ENCODE data around the gene JPH3.

The JPH3 gene

DNA sequence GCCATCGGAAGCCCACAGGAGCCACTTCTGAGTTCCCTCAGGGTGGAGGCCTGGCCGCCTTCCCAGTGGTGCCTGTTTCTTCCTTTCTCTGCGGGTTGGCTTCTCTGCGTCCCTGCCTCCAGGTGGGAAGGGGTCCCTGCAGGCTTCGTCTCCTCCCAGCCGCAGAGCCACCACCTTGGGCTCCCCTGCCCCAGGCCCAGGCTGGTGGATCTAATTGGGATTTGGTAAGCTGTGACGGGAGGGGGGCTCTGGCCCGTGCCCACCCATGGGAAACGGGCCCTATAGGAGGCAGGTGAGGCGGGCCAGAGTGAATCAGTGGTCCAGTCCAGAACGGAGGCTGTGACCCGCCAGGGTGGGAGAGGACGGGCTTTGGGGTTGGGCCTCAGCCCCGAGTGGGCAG lies 32.1 kb downstream of the JPH3 start:
- Histone ChIP-seq H3K9ac (ENCODE audit: low read length) (no peak overlapping the region), H3K4me1 (ENCODE audit: insufficient read depth, low read length) (peaks cover 4% of the 10 kb centered on the region), H3K9me3 (ENCODE audit: low read length) (no peaks in the 10 kb centered on the region), H3K27ac (ENCODE audit: low read depth, low read length) (no peak overlapping the region), H3K36me3 (ENCODE audit: insufficient read depth, low read length) (no peaks in the 10 kb centered on the region), H3K4me3 (ENCODE audit: low read depth in 1 of 2, low read length in 2 of 2) (no peak overlapping the region), H3K27me3 (ENCODE audit: control insufficient read depth in 1 of 2, insufficient read depth in 2 of 2, low read length in 2 of 2) (peaks cover 0 to 11% of the 10 kb centered on the region in 2 donors)

DNA sequence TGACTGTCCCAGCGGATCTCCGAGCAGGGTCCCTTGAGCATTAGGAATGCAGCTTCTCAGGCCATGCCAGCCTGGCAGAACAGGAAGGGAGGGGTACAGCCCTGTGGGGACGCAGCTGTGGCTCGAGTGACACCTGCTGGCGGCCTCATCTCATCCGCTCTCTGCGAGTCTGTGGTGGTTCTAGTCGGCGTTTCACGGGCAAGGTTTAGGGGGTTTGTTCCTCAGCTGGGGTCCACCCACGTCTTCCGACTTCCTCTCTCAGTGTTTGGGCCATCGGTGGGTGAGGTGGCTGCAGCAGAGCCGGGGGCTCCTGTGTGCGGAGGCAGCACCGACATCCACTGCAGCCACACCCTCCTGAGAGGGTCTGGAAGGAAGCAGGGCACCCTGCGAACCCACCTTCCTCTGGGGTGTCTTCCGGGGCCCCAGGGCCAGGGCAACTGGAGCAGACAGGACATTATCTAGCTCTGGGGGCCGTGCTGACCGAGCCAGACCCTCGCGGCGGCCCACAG lies 33.3 kb downstream of the JPH3 start:
- Histone ChIP-seq H3K27ac (ENCODE audit: low read depth, low read length) (no peak overlapping the region), H3K4me3 (ENCODE audit: low read depth in 1 of 2, low read length in 2 of 2) (no peak overlapping the region), H3K4me1 (ENCODE audit: insufficient read depth, low read length) (peaks cover 4% of the 10 kb centered on the region), H3K9ac (ENCODE audit: low read length) (no peak overlapping the region), H3K9me3 (ENCODE audit: low read length) (no peaks in the 10 kb centered on the region), H3K27me3 (ENCODE audit: control insufficient read depth in 1 of 2, insufficient read depth in 2 of 2, low read length in 2 of 2) (peaks cover 0 to 11% of the 10 kb centered on the region in 2 donors), H3K36me3 (ENCODE audit: insufficient read depth, low read length) (no peaks in the 10 kb centered on the region)

DNA sequence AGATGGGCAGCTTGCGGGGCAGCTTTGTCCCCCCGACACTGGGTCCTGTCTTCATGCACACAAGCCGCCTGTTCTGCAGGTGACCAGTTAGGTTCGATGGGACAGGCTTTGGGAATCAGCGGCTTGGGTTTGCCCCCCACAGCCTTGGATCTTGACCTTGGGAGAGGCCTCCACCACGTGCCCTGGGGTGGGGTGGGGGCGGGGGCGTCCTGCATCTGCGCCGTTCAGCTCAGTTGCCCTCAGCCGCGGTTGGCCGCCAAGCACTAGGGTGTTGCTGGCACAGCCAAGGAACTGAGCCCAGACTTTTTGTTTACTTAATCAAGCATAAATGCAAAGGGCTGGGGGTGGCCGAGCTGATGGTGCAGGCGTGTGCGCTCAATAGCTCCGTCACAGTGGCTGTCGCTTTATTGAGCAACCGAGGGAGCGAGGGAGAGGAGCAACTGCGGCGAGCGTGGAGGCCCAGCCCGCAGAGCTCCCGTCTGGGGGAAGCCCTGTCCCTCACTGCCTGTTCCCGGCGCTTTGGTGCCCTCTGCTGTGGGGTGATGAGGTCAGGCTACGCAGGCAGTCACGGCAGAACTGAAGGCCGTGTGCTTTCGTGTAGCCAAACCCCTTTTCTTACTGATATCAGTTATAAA lies 33.9 kb downstream of the JPH3 start:
- peaks cover 0 to 11% of the 10 kb centered on the region in 2 donors for H3K27me3 ChIP-seq (ENCODE audit: control insufficient read depth in 1 of 2, insufficient read depth in 2 of 2, low read length in 2 of 2)
- H3K9me3 ChIP-seq (ENCODE audit: low read length) = no peaks in the 10 kb centered on the region
- H3K9ac ChIP-seq (ENCODE audit: low read length) = no peak overlapping the region
- no peaks in the 10 kb centered on the region for H3K36me3 ChIP-seq (ENCODE audit: insufficient read depth, low read length)
- peaks cover 4% of the 10 kb centered on the region for H3K4me1 ChIP-seq (ENCODE audit: insufficient read depth, low read length)
- no peak overlapping the region for H3K27ac ChIP-seq (ENCODE audit: low read depth, low read length)
- H3K4me3 ChIP-seq (ENCODE audit: low read depth in 1 of 2, low read length in 2 of 2) = no peak overlapping the region

DNA sequence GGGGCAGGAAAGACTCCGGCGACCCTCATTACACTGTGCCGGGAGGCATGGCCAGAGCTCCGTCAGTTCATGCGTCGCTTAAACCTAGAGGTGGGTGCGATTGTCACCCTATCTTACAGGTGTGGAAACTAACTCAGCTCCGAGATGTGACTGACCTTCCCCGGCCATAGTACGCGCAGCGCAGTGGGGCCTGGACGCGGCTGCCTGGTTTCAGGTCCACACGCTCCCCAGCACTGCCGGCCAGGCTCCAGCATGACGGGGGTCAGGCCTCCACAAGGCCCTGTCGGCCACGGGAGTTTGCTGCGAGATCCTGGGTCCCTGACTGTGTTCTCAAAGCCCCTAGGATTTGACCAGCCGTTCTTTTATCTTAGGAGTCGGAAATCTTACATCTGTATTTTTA lies 34.4 kb downstream of the JPH3 start:
- H3K27ac ChIP-seq (ENCODE audit: low read depth, low read length) = no peak overlapping the region
- H3K4me1 ChIP-seq (ENCODE audit: insufficient read depth, low read length) = peaks cover 4% of the 10 kb centered on the region
- H3K9ac ChIP-seq (ENCODE audit: low read length) = no peak overlapping the region
- H3K9me3 ChIP-seq (ENCODE audit: low read length) = no peaks in the 10 kb centered on the region
- peaks cover 0 to 11% of the 10 kb centered on the region in 2 donors for H3K27me3 ChIP-seq (ENCODE audit: control insufficient read depth in 1 of 2, insufficient read depth in 2 of 2, low read length in 2 of 2)
- no peaks in the 10 kb centered on the region for H3K36me3 ChIP-seq (ENCODE audit: insufficient read depth, low read length)
- no peak overlapping the region for H3K4me3 ChIP-seq (ENCODE audit: low read depth in 1 of 2, low read length in 2 of 2)

DNA sequence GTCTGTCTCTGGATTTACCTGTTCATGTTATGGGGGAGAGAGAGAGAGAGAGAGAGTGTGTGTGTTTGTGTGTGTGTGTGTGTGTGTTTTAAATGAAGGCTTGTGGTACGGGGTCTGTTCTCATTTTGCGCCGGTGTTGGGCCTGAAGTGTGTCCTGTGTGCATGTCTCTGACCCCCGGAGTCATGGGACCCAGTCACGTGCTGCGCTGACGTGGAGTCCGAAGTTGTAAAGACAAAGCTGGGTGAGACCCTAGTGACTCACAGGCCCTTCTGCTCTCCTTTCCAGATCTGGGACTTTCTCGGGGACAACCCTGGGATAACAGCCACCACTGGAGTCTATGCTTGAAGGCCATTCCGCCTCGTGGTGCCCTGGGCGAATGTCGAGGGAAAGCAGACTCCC lies 35.0 kb downstream of the JPH3 start:
- Histone ChIP-seq H3K4me1 (ENCODE audit: insufficient read depth, low read length) (peaks cover 4% of the 10 kb centered on the region), H3K27me3 (ENCODE audit: control insufficient read depth in 1 of 2, insufficient read depth in 2 of 2, low read length in 2 of 2) (peaks cover 0 to 15% of the 10 kb centered on the region in 2 donors), H3K4me3 (ENCODE audit: low read depth in 1 of 2, low read length in 2 of 2) (no peak overlapping the region), H3K9me3 (ENCODE audit: low read length) (no peaks in the 10 kb centered on the region), H3K36me3 (ENCODE audit: insufficient read depth, low read length) (no peaks in the 10 kb centered on the region), H3K9ac (ENCODE audit: low read length) (no peak overlapping the region), H3K27ac (ENCODE audit: low read depth, low read length) (no peak overlapping the region)

DNA sequence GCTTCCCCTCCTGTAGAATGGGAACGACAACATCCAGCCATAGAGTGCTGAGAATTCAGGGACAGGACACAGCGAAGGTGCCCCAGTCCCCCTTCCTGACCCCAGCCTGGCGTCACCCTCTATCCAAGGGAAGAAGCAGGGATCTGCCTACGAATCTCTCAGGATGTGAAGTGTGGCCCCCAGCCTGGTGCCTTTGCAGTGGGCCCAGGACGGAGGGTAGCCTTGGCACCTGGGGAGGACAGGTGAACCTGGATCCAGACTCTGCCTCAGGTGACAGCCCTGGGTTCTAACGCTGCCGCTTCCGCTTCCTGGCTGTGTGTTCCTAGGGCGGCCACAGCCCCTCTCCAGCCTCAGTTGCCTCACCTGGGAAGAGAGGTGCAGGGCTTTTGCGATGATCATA lies 36.4 kb downstream of the JPH3 start:
- H3K9me3 ChIP-seq (ENCODE audit: low read length) = no peaks in the 10 kb centered on the region
- H3K27me3 ChIP-seq (ENCODE audit: control insufficient read depth in 1 of 2, insufficient read depth in 2 of 2, low read length in 2 of 2) = peaks cover 0 to 16% of the 10 kb centered on the region in 2 donors
- H3K9ac ChIP-seq (ENCODE audit: low read length) = no peak overlapping the region
- no peaks in the 10 kb centered on the region for H3K36me3 ChIP-seq (ENCODE audit: insufficient read depth, low read length)
- H3K27ac ChIP-seq (ENCODE audit: low read depth, low read length) = no peak overlapping the region
- peaks cover 4% of the 10 kb centered on the region for H3K4me1 ChIP-seq (ENCODE audit: insufficient read depth, low read length)
- H3K4me3 ChIP-seq (ENCODE audit: low read depth in 1 of 2, low read length in 2 of 2) = no peak overlapping the region

DNA sequence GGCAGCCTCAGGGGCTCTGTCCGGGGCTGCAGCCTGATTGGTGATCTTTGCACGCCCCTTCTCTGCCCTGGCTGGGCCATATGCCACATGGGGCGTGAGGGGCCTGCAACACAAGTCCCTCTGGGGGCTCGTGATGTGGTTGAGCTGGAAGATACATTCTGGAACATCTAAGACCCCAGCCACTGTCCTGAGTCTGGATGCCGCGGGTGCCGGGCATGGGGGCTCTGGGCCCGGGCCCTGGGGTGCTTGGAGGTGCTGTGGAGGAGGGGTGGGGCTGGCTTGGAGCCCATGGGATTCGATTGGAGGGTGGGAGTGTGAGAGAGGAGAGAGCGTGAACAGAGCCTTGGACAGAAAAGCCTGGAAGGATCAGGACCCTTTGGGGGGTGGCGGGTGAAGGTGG lies 39.4 kb downstream of the JPH3 start:
- no peak overlapping the region for H3K9ac ChIP-seq (ENCODE audit: low read length)
- H3K36me3 ChIP-seq (ENCODE audit: insufficient read depth, low read length) = no peaks in the 10 kb centered on the region
- H3K4me3 ChIP-seq (ENCODE audit: low read depth in 1 of 2, low read length in 2 of 2) = no peak overlapping the region
- no peaks in the 10 kb centered on the region for H3K9me3 ChIP-seq (ENCODE audit: low read length)
- H3K27ac ChIP-seq (ENCODE audit: low read depth, low read length) = no peak overlapping the region
- H3K27me3 ChIP-seq (ENCODE audit: control insufficient read depth in 1 of 2, insufficient read depth in 2 of 2, low read length in 2 of 2) = peaks cover 0 to 5% of the 10 kb centered on the region in 2 donors
- no peaks in the 10 kb centered on the region for H3K4me1 ChIP-seq (ENCODE audit: insufficient read depth, low read length)

DNA sequence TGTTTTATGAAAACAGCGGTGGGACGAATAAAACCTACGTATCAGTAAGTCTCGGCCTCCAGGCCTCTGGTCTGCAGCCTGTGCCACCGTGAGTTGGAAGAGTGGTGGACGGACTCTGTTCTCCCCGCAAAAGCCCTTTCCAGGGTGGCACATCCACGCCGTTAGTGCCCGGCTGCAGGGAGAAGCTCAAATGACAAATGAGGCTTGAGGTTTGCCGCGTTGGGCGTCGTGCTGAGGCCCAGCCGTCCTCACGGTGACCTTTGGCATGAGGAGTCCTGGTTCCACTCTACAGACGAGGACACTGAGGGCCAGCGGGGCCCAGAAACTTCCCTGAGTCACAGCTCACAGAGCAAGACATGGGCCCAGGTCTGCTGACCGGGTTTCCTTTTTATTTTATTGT lies 40.2 kb downstream of the JPH3 start:
- Histone ChIP-seq H3K36me3 (ENCODE audit: insufficient read depth, low read length) (no peaks in the 10 kb centered on the region), H3K27me3 (ENCODE audit: control insufficient read depth in 1 of 2, insufficient read depth in 2 of 2, low read length in 2 of 2) (peaks cover 0 to 5% of the 10 kb centered on the region in 2 donors), H3K9me3 (ENCODE audit: low read length) (no peaks in the 10 kb centered on the region), H3K4me1 (ENCODE audit: insufficient read depth, low read length) (no peaks in the 10 kb centered on the region), H3K4me3 (ENCODE audit: low read depth in 1 of 2, low read length in 2 of 2) (no peak overlapping the region), H3K27ac (ENCODE audit: low read depth, low read length) (no peak overlapping the region), H3K9ac (ENCODE audit: low read length) (no peak overlapping the region)

DNA sequence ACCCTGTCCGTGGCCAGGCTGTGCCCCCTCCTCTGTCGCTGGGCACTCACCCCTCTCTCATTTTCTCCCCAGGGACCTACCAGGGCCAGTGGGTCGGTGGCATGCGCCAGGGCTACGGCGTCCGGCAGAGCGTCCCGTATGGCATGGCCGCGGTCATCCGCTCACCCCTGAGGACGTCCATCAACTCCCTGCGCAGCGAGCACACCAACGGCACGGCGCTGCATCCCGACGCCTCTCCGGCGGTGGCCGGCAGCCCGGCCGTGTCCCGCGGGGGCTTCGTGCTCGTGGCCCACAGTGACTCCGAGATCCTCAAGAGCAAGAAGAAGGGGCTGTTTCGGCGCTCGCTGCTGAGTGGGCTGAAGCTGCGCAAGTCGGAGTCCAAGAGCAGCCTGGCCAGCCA lies 41.9 kb downstream of the JPH3 start:
- Histone ChIP-seq H3K27ac (ENCODE audit: low read depth, low read length) (no peak overlapping the region), H3K9me3 (ENCODE audit: low read length) (no peaks in the 10 kb centered on the region), H3K4me3 (ENCODE audit: low read depth in 1 of 2, low read length in 2 of 2) (no peak overlapping the region), H3K27me3 (ENCODE audit: control insufficient read depth in 1 of 2, insufficient read depth in 2 of 2, low read length in 2 of 2) (peaks cover 0 to 20% of the 10 kb centered on the region in 2 donors), H3K36me3 (ENCODE audit: insufficient read depth, low read length) (no peaks in the 10 kb centered on the region), H3K4me1 (ENCODE audit: insufficient read depth, low read length) (no peaks in the 10 kb centered on the region), H3K9ac (ENCODE audit: low read length) (no peak overlapping the region)

DNA sequence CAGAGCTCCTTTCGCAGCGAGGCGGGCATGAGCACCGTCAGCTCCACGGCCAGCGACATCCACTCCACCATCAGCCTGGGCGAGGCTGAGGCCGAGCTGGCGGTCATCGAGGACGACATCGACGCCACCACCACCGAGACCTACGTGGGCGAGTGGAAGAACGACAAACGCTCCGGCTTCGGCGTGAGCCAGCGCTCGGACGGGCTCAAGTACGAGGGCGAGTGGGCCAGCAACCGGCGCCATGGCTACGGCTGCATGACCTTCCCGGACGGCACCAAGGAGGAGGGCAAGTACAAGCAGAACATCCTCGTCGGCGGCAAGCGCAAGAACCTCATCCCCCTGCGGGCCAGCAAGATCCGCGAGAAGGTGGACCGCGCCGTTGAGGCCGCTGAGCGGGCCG lies 42.3 kb downstream of the JPH3 start:
- H3K27me3 ChIP-seq (ENCODE audit: control insufficient read depth in 1 of 2, insufficient read depth in 2 of 2, low read length in 2 of 2) = peaks cover 0 to 20% of the 10 kb centered on the region in 2 donors
- no peaks in the 10 kb centered on the region for H3K4me1 ChIP-seq (ENCODE audit: insufficient read depth, low read length)
- no peak overlapping the region for H3K27ac ChIP-seq (ENCODE audit: low read depth, low read length)
- no peaks in the 10 kb centered on the region for H3K36me3 ChIP-seq (ENCODE audit: insufficient read depth, low read length)
- H3K9ac ChIP-seq (ENCODE audit: low read length) = no peak overlapping the region
- no peaks in the 10 kb centered on the region for H3K9me3 ChIP-seq (ENCODE audit: low read length)
- H3K4me3 ChIP-seq (ENCODE audit: low read depth in 1 of 2, low read length in 2 of 2) = no peak overlapping the region

DNA sequence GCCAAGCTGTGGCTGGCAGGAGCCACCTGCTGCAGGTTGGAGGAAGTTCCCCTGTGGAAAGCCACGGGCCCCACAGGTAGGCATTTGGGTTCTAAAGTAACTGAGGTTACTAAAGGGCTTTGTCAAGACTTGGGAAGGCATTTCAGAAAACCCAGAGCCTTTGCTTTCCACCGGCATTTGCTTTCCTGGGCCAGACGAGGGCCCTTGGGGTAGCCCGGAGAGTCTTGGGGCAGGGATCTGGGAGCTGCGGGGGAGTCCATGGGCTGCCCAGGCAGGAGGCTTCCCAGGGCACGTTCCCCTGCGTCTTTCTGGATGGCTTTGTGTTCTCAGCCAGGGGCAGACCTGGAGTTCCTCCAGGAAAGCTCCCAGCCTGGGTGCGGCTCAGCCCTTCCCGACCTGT lies 43.5 kb downstream of the JPH3 start:
- Histone ChIP-seq H3K9me3 (ENCODE audit: low read length) (no peaks in the 10 kb centered on the region), H3K9ac (ENCODE audit: low read length) (no peak overlapping the region), H3K4me3 (ENCODE audit: low read depth in 1 of 2, low read length in 2 of 2) (no peak overlapping the region), H3K36me3 (ENCODE audit: insufficient read depth, low read length) (no peaks in the 10 kb centered on the region), H3K4me1 (ENCODE audit: insufficient read depth, low read length) (no peaks in the 10 kb centered on the region), H3K27me3 (ENCODE audit: control insufficient read depth in 1 of 2, insufficient read depth in 2 of 2, low read length in 2 of 2) (peaks cover 0 to 20% of the 10 kb centered on the region in 2 donors), H3K27ac (ENCODE audit: low read depth, low read length) (no peak overlapping the region)
